Fibroblast of lung (primary cell): ENCODE measurements around the gene GLYATL3.

ENCODE experiments used
- EZH2 ChIP-seq: IDR thresholded peaks from 2 replicates; pipeline ENCODE4 v1.5.1; 2012; ENCODE audit warnings: low read length, control low read depth, mild to moderate bottlenecking; ENCODE audit errors: missing control alignments
- TF ChIP-seq, protein P1 (sequence below), 2 donors: IDR thresholded peaks in 1 of 2; conservative IDR thresholded peaks in 1 of 2; 1 replicate in 1 of 2; 2 replicates in 1 of 2; pipeline ENCODE4 v1.5.1; 2011 to 2012; ENCODE audit warnings: low read length in 2 of 2, control low read depth in 1 of 2, inconsistent platforms in 1 of 2, low read depth in 1 of 2, mild to moderate bottlenecking in 1 of 2

DNA sequence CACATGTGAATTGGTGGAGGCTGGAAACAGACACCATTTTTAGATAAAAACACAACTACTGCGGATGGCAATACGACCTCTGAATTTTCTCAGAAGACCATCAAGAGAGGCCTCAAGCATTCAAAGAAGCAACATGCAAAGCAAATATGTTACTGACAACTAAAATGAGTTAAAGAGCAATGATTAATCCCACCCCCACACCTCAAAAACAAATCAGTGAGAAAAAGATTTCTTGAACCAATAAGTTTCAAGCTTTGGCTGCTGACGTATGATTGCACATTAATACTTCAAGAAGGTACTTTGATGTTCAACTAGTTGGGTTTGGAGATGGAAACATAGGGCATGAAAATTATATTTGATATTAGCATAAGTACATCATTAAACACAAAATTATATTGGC lies 37.7 kb upstream of the GLYATL3 start:
- TF ChIP-seq, protein P1, sequence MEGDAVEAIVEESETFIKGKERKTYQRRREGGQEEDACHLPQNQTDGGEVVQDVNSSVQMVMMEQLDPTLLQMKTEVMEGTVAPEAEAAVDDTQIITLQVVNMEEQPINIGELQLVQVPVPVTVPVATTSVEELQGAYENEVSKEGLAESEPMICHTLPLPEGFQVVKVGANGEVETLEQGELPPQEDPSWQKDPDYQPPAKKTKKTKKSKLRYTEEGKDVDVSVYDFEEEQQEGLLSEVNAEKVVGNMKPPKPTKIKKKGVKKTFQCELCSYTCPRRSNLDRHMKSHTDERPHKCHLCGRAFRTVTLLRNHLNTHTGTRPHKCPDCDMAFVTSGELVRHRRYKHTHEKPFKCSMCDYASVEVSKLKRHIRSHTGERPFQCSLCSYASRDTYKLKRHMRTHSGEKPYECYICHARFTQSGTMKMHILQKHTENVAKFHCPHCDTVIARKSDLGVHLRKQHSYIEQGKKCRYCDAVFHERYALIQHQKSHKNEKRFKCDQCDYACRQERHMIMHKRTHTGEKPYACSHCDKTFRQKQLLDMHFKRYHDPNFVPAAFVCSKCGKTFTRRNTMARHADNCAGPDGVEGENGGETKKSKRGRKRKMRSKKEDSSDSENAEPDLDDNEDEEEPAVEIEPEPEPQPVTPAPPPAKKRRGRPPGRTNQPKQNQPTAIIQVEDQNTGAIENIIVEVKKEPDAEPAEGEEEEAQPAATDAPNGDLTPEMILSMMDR (conservative IDR thresholded peaks at IDR 0.05 in 1 of 2, IDR thresholded peaks at IDR 0.05 in 1 of 2; ENCODE audit: low read depth in 1 of 2, low read length in 2 of 2), result no peak
- no peak for TF ChIP-seq EZH2
